Measurements from ENCODE around the gene CLIC4. TPM values are rescaled to one million over a fixed set of nuclear protein-coding genes. Genes with fewer than 3 reads are reported as not detected.

The CLIC4 gene
- total RNA-seq, 1 experiment from 2014 or later = 262 TPM

DNA sequence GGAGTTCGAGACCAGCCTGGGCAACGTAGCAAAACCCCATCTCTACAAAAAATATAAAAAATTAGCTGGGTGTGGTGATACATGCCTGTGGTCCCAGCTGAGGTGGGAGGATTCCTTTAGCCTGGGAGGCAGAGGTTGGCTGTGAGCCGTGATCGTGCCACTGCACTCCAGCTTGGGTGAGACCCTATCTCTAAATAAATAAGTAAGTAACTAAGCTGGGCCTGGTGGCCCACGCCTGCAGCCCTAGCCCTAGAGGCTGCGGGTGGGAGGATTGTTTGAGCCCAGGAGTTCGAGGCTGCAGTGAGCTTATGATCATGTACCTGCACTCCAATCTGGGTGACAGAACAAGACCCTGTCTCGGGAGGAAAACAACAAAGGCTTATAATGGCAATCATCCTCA is 4.6 kb downstream of the CLIC4 start:
- no peak for TF ChIP-seq NFE2L1 (CRISPR knock-in tag; IDR thresholded peaks at IDR 0.05)
- TF ChIP-seq, protein P1, sequence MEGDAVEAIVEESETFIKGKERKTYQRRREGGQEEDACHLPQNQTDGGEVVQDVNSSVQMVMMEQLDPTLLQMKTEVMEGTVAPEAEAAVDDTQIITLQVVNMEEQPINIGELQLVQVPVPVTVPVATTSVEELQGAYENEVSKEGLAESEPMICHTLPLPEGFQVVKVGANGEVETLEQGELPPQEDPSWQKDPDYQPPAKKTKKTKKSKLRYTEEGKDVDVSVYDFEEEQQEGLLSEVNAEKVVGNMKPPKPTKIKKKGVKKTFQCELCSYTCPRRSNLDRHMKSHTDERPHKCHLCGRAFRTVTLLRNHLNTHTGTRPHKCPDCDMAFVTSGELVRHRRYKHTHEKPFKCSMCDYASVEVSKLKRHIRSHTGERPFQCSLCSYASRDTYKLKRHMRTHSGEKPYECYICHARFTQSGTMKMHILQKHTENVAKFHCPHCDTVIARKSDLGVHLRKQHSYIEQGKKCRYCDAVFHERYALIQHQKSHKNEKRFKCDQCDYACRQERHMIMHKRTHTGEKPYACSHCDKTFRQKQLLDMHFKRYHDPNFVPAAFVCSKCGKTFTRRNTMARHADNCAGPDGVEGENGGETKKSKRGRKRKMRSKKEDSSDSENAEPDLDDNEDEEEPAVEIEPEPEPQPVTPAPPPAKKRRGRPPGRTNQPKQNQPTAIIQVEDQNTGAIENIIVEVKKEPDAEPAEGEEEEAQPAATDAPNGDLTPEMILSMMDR (IDR thresholded peaks at IDR 0.05) = no peak
- no peak for TF ChIP-seq EMX1 (CRISPR knock-in tag; IDR thresholded peaks at IDR 0.05)
- no peak for TF ChIP-seq ZNF671 (CRISPR knock-in tag; IDR thresholded peaks at IDR 0.05)
- TF ChIP-seq, protein P2, sequence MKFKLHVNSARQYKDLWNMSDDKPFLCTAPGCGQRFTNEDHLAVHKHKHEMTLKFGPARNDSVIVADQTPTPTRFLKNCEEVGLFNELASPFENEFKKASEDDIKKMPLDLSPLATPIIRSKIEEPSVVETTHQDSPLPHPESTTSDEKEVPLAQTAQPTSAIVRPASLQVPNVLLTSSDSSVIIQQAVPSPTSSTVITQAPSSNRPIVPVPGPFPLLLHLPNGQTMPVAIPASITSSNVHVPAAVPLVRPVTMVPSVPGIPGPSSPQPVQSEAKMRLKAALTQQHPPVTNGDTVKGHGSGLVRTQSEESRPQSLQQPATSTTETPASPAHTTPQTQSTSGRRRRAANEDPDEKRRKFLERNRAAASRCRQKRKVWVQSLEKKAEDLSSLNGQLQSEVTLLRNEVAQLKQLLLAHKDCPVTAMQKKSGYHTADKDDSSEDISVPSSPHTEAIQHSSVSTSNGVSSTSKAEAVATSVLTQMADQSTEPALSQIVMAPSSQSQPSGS (CRISPR knock-in tag; IDR thresholded peaks at IDR 0.05; ENCODE audit: borderline replicate concordance, low read depth) = no peak
- TF ChIP-seq TEAD1 (CRISPR knock-in tag; IDR thresholded peaks at IDR 0.05) = no peak
- no peak for TF ChIP-seq ZNF219 (CRISPR knock-in tag; IDR thresholded peaks at IDR 0.05; ENCODE audit: borderline replicate concordance)
- TF ChIP-seq, protein P3, sequence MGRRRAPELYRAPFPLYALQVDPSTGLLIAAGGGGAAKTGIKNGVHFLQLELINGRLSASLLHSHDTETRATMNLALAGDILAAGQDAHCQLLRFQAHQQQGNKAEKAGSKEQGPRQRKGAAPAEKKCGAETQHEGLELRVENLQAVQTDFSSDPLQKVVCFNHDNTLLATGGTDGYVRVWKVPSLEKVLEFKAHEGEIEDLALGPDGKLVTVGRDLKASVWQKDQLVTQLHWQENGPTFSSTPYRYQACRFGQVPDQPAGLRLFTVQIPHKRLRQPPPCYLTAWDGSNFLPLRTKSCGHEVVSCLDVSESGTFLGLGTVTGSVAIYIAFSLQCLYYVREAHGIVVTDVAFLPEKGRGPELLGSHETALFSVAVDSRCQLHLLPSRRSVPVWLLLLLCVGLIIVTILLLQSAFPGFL (CRISPR knock-in tag; IDR thresholded peaks at IDR 0.05; ENCODE audit: borderline replicate concordance) = no peak
- TF ChIP-seq CREM (CRISPR knock-in tag; IDR thresholded peaks at IDR 0.05) = no peak
- TF ChIP-seq NFYB (CRISPR knock-in tag; conservative IDR thresholded peaks at IDR 0.05; ENCODE audit: low read depth) = no peak
- TF ChIP-seq, protein P4, sequence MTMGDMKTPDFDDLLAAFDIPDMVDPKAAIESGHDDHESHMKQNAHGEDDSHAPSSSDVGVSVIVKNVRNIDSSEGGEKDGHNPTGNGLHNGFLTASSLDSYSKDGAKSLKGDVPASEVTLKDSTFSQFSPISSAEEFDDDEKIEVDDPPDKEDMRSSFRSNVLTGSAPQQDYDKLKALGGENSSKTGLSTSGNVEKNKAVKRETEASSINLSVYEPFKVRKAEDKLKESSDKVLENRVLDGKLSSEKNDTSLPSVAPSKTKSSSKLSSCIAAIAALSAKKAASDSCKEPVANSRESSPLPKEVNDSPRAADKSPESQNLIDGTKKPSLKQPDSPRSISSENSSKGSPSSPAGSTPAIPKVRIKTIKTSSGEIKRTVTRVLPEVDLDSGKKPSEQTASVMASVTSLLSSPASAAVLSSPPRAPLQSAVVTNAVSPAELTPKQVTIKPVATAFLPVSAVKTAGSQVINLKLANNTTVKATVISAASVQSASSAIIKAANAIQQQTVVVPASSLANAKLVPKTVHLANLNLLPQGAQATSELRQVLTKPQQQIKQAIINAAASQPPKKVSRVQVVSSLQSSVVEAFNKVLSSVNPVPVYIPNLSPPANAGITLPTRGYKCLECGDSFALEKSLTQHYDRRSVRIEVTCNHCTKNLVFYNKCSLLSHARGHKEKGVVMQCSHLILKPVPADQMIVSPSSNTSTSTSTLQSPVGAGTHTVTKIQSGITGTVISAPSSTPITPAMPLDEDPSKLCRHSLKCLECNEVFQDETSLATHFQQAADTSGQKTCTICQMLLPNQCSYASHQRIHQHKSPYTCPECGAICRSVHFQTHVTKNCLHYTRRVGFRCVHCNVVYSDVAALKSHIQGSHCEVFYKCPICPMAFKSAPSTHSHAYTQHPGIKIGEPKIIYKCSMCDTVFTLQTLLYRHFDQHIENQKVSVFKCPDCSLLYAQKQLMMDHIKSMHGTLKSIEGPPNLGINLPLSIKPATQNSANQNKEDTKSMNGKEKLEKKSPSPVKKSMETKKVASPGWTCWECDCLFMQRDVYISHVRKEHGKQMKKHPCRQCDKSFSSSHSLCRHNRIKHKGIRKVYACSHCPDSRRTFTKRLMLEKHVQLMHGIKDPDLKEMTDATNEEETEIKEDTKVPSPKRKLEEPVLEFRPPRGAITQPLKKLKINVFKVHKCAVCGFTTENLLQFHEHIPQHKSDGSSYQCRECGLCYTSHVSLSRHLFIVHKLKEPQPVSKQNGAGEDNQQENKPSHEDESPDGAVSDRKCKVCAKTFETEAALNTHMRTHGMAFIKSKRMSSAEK (CRISPR knock-in tag; IDR thresholded peaks at IDR 0.05; ENCODE audit: borderline replicate concordance) = no peak
- TF ChIP-seq, protein P5, sequence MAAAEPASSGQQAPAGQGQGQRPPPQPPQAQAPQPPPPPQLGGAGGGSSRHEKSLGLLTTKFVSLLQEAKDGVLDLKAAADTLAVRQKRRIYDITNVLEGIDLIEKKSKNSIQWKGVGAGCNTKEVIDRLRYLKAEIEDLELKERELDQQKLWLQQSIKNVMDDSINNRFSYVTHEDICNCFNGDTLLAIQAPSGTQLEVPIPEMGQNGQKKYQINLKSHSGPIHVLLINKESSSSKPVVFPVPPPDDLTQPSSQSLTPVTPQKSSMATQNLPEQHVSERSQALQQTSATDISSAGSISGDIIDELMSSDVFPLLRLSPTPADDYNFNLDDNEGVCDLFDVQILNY (CRISPR knock-in tag; IDR thresholded peaks at IDR 0.05) = no peak
- TF ChIP-seq, protein P6, sequence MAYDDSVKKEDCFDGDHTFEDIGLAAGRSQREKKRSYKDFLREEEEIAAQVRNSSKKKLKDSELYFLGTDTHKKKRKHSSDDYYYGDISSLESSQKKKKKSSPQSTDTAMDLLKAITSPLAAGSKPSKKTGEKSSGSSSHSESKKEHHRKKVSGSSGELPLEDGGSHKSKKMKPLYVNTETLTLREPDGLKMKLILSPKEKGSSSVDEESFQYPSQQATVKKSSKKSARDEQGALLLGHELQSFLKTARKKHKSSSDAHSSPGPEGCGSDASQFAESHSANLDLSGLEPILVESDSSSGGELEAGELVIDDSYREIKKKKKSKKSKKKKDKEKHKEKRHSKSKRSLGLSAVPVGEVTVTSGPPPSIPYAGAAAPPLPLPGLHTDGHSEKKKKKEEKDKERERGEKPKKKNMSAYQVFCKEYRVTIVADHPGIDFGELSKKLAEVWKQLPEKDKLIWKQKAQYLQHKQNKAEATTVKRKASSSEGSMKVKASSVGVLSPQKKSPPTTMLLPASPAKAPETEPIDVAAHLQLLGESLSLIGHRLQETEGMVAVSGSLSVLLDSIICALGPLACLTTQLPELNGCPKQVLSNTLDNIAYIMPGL (CRISPR knock-in tag; IDR thresholded peaks at IDR 0.05) = no peak
- TF ChIP-seq JUN (CRISPR knock-in tag; IDR thresholded peaks at IDR 0.05) = no peak
- TF ChIP-seq, protein P7, sequence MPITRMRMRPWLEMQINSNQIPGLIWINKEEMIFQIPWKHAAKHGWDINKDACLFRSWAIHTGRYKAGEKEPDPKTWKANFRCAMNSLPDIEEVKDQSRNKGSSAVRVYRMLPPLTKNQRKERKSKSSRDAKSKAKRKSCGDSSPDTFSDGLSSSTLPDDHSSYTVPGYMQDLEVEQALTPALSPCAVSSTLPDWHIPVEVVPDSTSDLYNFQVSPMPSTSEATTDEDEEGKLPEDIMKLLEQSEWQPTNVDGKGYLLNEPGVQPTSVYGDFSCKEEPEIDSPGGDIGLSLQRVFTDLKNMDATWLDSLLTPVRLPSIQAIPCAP (CRISPR knock-in tag; IDR thresholded peaks at IDR 0.05) = no peak
- ATAC-seq (no peak), DNase-seq (ENCODE audit: low spot score) (no peak)
- no peak overlapping the region for H3K4me3 Mint-ChIP-seq
- peaks cover 27% of the 10 kb centered on the region for H3K36me3 Mint-ChIP-seq
- H3K27ac Mint-ChIP-seq = peak overlapping the region; percentile 63; the same call in 1 of the 2 replicates
- POLR2A ChIA-PET = interaction anchor here (1.2 kb wide), 1 partner anchor 14 kb away, joined by 3 read pairs; no protein-coding TSS in a partner anchor
- no peaks in the 10 kb centered on the region for H3K27me3 Mint-ChIP-seq (ENCODE audit: low read depth)
- CTCF ChIA-PET = interaction anchor here (1.0 to 1.8 kb wide), 3 partner anchors 61 to 98 kb away, joined by 4 to 10 read pairs (median 7); no protein-coding TSS in a partner anchor
- H3K9me3 Mint-ChIP-seq = no peaks in the 10 kb centered on the region
- peaks cover 64% of the 10 kb centered on the region for H3K4me1 Mint-ChIP-seq
